HG03095 (cell line): ENCODE results near the gene CC2D2A.
"Not testable (repeated sequence)": the region's sequence is repeated elsewhere in the genome, so short reads cannot be mapped to it uniquely, and the experiment has no call there.

ENCODE experiments used
- ATAC-seq: cut with Tn5 transposase; IDR thresholded peaks from one replicate; pipeline ENCODE4 v1.9.1; 2021; ENCODE audit warnings: moderate library complexity; ENCODE audit not compliant: unreplicated experiment

The CC2D2A gene

DNA sequence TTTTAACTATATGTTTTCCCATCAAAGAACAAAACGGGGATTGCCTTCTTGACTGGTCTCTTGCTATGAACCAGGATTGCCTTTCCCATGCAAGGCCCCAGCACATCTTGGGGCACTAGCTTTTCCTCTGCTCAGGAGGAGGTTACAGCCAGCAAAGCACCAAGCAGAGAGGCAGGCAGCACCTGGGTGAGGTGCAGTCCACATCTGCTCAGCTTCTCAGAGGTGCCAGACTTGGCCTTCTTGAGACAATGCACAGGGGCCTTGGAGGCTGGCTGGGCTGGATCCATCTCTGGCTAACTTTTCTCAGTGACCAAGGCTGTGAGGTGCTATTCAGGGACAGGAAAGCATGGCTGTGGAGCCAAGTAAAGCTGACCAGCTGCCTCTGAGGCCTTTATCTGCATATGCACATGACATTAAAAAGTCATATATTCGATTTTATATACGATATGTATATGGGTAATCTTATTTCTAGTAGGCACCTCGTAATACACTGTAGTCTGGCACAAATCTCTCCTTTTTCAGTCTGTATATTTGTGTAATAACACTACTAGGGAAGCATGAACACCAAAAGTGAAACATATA, 86.9 kb downstream of the CC2D2A start:
- ATAC-seq, result no peak

DNA sequence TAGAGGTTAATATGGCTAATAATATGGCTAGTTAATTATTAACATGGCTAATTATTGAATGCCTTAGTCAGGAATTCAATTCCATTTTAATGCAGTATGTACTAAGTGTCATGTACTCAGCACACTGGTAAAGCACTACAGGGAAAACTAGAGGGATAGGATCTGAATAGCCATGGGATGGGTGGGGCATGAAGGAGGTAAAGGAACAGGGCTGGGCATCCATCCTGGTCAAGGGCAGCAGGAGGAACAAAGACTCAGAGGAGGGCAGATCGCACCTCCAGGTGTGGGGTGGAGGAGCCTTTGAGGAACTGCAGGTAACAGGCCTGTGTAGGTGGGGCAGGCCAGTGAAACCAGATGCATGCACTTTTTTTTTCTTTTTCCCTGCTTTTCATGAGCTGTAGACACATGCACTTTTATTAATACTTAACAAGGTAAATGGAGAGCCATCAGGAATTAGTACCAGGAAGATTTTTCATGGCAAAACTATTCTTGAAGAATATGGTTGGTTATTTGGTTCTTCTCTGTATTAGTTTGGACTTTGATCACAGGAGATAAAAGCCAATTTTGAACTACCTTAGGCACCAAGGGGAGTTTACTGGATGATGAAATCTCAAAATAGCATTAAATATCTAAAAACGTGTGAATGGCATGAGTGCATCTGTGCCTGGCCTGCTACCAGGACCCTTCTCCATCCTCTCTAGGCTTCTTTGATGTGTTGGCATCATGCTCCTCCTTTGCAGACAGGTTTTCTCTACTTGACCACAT, 88.3 kb downstream of the CC2D2A start:
- no peak for ATAC-seq

DNA sequence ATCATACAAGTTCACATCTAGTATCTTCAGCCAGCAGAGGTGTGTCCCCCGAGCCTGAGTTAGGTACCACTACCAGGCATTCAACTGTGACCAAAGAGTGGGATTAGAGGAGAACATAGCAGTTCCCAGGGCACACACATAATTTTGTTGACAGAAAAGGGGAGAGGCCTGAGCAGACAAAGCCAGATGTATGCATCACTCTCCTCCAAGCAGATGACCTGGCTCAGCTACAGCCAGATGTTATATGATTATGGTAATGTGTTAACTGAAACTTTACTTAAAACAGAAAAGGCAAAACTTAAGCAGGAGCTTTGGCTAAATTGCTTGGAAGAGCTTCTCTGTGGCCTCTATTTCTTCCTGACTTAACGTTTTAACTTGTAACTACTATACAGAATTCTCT, 88.9 kb downstream of the CC2D2A start:
- ATAC-seq, result no peak

DNA sequence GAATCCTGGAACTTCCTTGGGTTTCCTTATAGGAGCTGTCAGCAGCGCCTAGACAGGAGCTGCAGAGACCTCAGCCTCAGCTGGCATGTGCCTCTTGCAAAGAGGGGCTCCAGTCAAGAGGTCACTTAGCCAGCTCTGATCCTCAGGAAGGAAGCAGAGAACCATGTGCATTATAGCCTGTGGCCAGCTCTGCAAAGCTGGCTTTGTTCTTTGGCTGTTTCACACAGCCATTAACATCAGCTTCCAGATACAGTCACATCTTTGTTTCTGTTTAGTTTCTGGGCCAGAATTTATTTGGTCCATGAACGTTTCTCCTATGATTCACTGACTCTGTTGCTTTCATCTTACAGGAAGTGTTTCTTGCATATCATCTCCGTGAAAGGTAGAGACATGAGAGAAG, 92.4 kb downstream of the CC2D2A start:
- no peak for ATAC-seq

DNA sequence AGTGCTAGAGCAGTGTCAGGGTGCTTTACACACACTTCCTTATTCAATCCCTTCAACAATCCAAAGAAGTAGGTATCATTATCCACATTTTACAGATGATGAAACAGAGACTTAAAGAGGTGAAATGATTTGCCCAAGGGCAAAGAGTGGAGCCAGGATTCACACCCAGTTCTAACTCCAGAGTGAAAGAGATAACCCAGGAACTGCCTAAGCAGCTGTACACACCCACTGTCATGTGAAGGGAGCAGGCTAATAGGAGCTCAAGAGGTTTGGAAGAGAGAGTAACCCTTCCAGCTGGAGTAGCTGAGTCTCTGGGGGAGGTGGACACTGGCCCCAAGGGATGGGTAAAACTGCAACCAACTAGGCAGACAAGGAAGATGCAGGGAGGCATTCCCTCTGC, 92.9 kb downstream of the CC2D2A start:
- ATAC-seq, result no peak

DNA sequence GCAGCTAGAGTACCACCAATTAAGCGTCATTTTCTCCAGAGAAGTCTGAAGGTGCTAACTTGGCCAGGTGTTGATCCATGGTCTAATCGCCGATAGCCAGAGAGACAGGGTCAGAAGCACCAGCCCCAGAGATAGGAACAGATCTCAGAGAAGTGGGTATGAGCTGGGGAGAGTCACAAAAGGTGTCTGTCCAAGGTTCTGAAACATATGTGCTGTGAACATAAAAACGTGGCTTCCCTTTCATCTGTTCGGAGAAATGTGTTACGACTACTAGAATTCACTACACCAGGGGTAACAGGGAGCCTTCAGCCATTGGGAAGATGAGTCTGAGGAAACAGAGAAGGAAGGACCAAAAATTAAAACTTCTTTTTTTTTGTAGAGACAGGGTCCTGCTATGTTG, 94.2 kb downstream of the CC2D2A start:
- no peak for ATAC-seq

DNA sequence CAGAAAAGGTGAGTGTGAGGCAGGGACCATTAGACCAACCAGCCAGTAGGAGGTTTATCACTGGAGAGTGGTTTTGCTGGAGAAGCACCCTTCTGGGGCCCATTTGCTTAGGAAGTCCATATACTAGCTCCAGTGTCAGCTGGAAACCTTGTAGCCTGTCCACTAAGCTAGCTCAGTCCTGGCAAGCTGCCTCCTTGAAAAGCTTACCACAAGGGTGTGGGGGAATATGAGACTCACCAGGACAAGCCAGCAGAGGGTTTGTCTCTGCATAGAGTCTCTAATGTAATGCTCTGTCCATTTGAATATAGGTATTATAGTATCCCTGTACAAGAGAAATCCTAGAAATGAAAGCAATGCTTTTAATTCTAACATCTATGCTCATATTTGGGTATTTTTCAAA, 99.1 kb downstream of the CC2D2A start:
- ATAC-seq, result no peak

DNA sequence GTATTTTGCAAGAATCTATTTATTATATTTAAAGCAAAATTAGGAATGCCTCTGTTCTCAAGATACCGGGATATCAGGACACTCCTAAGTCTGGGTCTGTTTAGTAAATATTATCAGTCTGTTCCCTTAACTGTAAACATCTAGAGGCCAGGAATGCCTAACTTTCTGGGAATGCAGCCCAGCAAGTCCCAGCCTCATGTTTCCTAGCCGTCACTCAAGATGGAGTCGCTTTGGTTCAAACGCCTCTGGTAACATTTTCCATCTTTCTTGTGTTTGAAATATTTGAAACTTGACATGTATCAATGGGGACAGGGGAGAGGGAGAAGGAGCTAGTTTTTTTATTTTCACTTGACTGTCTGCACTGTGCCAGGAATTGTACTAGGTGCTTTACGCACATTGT, 100.1 kb downstream of the CC2D2A start:
- no peak for ATAC-seq

DNA sequence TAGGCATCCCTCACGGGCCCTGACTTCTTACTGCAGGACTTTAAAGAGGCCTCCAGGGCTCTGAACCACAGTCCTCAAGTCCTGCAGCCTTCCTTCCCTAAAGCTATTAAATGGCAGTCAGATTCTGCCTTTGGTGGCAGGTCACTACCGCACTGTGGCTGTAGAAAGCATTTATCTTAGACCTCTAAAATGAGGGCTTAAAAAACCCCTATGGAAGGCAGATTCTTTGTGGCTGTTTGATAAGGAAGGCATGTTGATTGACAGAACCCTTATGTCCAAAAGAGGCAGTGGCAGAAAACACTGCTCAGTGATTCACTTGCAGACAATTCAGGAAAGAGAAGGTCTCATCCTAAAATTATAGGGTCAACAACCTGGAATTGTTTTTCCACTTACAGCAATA, 106.3 kb downstream of the CC2D2A start:
- ATAC-seq, result no peak

DNA sequence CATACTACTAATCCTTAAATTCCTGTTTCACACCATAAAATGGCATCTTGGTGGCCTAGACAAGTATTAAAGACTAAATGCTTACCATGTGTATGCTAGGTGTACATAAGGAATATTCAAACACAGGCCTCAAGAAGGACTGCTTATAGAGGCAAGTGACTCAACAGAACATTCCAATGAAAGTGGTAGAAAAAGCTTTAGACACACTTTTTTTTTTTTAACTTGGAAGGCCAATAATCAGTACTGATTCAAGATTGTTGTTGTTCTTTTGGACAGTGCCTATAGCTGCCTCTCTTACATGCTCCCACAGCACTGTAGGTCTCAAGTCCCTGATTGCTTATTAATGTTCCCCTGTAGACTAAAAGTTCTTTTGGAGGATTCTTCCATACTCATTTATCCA, 107.8 kb downstream of the CC2D2A start:
- ATAC-seq, result no peak

DNA sequence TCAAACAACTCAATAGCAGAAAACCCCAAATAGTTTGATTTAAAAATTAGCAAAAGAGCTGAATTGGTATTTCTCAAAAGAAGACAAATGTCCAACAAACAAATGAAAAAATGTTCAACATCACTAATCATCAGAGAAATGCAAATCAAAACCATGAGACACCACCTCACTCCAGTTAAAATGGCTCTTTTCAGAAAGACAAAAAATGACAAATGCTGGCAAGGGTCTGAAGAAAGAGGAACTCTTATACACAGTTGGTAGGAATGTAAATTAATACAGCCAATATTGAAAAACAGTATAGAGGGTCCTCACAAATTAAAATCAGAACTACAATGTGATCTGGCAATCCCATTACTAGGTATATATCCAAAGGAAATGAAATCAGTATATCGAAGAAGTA, 115.1 kb downstream of the CC2D2A start:
- no peak for ATAC-seq

DNA sequence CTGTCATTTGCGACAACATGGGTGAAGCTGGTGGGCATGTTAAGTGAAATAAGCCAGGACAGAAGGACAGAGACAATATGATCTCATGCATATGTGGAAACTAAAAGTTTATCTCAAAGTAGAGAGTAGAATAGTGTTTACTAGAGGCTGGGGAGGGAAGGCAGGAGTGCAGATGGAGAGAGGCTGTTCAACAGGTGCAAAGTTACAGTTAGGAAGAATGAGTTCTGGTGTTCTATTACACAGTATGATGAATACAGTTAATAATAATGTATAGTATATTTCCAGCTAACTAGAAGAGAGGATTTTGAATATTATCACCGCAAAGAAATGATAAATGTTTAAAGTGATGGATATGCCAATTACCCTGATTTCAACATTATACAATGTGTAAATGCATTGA, 115.6 kb downstream of the CC2D2A start:
- no peak for ATAC-seq

DNA sequence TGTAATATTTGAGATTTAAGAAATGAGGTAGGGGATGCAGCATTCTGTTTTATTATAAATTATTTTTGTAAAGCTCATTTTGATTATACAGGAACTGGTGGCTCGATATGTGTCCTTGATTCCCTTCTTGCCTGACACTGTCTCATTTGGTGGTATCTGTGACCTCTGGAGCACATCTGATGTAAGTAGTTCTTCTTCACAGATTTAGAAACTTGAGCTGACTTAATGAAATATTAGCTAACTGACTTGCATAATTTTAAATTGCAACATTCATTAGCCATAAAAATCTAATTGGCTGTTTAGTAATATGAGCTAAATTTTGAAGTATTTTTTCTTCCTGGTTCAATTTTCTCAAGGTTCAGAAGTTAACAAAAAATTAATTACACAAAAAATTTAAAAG, 116.4 kb downstream of the CC2D2A start:
- no peak for ATAC-seq

DNA sequence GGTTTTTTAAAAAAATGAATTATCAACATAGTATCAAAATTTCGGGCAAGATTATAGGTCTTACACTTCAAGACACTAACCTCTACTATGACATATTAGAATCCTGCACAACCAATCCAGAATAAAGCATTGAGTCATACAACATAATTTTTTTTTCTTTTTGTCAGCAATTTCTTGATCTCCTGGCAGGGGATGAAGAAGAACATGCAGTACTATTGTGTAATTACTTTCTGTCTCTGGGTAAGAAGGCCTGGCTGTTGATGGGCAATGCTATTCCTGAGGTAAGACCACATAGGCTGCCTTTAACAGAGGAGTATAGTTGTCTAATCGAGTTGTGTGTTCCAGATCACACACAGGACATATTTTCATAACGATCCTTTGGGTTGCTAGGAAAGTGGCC, 118.0 kb downstream of the CC2D2A start:
- no peak for ATAC-seq

DNA sequence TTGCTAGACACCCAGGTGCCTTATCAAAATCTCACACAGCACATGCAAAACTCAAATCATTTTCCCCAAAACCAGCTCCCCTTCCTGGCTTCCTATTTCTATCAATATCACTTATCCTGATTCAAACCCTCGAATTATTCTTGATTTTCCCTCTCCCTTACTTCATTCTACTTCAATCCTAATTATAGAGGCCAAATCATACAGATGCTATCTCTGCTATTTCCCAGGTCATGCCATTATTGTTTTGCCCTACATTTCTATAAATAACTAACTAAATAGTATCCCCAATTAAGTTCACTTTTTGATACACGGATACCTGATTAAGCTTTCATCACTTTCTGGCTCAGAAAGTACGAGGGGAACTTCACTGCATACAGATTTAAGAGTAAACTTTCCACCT, 123.1 kb downstream of the CC2D2A start:
- no peak for ATAC-seq

DNA sequence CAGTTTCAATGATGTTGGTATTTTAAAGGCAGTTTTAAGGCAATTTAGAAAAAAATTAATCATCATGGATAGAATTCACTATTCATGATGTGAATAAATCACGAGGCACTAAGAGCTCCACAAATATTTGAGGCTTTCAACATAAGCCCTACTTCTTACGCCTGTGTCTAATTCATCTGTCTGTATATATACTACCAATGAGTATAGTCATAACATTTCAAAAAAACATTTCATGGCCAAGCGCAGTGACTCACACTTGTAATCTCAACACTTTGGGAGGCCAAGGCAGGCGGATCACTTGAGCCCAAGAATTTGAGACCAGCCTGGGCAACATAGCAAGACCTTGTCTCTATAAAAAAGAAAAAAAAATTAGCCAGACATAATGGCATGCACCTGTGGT, 129.0 kb downstream of the CC2D2A start:
- ATAC-seq, result no peak

DNA sequence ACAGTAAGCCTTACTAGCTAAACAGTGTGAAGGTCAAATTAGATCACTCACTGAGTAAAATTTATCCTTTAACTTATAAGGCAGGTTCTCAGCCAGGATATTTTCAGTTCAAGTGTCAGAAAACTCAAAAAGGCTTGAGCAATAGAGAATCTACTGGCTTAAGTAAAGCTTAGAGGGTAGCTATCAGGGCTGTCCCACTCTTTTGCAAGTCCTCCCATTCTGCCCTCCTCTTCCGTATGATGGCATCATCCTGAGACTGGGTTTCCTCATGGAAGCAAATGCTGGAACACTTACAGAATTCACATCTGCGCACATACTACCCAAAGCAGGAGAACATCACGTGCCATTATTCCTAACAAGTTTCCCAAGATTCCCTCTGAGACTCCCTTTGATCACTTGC, 130.5 kb downstream of the CC2D2A start:
- ATAC-seq, result no peak

DNA sequence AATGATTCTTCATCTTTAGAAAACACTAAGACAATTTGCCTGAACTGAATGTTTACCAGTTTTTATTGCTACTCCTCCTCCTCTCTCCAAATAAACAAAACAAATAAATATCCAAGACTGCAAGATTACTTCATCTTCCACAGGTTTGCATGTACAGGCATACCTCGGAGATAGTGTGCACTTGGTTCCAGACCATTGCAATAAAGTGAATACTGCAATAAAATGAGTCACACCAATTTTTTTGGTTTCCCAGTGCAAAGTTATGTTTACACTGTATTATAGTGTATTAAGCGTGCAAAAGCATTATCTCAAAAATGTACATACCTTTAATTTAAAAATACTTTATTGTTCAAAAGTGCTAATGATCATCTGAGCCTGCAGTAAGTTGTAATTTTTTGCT, 132.2 kb downstream of the CC2D2A start:
- ATAC-seq, result no peak

DNA sequence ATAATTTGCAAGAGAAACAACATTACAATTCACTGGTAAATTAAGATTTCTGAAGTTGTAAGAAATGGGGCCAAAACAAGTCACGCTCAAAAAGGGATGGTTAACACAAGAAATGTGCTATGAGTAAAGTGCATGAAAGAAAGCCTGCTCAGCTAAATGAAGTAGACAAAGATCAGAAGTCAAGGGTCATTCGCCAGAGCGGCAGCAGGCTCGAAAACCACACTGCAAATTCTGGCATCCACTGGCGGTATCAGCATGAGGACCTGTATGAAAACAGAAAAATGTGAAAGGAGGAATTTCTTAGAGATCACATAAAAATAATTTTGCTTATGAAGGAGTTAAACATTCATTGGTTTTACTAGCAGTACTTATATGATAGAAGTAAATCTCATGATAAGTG, 135.9 kb downstream of the CC2D2A start:
- ATAC-seq, result no peak

DNA sequence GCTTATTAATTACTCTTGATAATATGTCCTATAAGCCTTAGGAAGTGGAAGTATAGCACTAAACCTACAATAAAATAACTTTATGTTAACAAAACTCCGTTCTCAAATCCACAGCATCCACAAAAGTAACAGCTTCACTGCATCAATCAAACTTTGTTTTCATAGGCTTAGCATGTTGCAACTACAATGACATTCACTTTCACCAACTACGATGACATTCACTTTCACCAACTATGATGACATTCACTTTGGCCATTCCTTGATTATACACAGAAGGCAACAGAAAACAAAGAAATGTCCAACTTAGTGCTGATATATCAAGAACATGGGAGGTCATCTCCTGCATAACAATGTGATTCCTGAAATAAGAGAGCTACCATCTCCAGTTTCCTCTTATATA, 141.2 kb downstream of the CC2D2A start:
- no peak for ATAC-seq

DNA sequence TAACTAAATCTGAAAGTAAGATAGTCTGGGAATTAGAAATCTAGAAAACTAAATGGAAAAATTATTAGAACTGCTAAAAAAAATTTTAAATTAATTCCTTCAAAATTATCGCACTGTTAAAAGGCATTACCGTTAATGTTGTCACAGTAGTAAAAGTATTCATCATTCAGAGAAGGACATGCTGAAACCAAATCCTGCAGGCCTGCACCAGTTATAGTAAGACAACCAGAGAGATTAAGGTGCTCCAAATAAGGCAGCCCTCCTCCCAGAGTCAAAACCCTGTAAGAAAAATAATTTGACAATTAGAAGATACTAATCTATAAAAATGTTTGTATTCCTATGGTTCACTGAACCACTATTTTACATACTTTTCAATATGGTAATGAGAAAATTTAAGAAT, 142.5 kb downstream of the CC2D2A start:
- no peak for ATAC-seq

DNA sequence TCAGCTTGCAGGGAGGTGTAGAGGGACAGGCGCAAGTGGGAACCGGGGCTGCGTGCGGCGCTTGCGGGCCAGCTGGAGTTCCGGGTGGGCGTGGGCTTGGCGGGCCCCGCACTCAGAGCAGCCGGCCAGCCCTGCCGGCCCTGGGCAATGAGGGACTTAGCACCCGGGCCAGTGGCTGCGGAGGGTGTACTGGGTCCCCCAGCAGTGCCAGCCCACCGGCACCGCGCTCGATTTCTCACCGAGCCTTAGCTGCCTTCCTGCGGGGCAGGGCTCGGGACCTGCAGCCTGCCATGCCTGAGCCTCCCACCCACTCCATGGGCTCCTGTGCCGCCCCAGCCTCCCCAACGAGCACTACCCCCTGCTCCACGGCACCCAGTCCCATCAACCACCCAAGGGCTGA, 145.2 kb downstream of the CC2D2A start:
- ATAC-seq, result not testable (repeated sequence)

DNA sequence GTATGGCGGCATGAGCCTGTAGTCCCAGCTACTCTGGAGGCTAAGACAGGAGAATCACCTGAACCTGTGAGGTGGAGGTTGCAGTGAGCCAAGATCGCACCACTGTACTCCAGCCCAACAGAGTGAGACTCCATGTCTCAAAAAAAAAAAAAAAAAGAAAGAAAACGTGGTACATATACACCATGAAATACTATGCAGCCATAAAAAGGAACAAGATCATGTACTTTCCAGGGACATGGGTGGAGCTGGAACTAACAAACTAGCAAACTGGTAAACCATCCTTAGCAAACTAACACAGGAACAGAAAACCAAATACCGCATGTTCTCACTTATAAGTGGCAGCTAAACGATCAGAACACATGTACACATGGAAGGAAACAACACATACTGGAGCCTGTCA, 147.7 kb downstream of the CC2D2A start:
- ATAC-seq, result not testable (repeated sequence)
